Subcutaneous abdominal adipose tissue (tissue), 5 donors: ENCODE results near the gene CEP135.
"Not testable (repeated sequence)": the region's sequence is repeated elsewhere in the genome, so short reads cannot be mapped to it uniquely, and the experiment has no call there.

Experiments
- H3K27ac ChIP-seq: one replicate; pipeline ENCODE4 v1.7.0; 2013; ENCODE audit warnings: low read depth, mild to moderate bottlenecking, inconsistent platforms, low read length, moderate library complexity
- H3K27me3 ChIP-seq, 5 donors: one replicate each; pipeline ENCODE4 v1.7.0; 2013; ENCODE audit warnings: low read length in 5 of 5, inconsistent platforms in 1 of 5; ENCODE audit not compliant: control insufficient read depth in 5 of 5, insufficient read depth in 4 of 5
- H3K36me3 ChIP-seq, 5 donors: one replicate each; pipeline ENCODE4 v1.7.0; 2013; ENCODE audit warnings: low read length in 5 of 5; ENCODE audit not compliant: control insufficient read depth in 5 of 5, insufficient read depth in 5 of 5
- H3K4me1 ChIP-seq, 5 donors: one replicate each; pipeline ENCODE4 v1.7.0; 2013; ENCODE audit warnings: low read length in 5 of 5, mild to moderate bottlenecking in 3 of 5, moderate library complexity in 1 of 5; ENCODE audit not compliant: control insufficient read depth in 5 of 5, insufficient read depth in 5 of 5
- H3K4me3 ChIP-seq, 5 donors: one replicate each; pipeline ENCODE4 v1.7.0; 2013; ENCODE audit warnings: low read length in 5 of 5, low read depth in 1 of 5
- H3K9ac ChIP-seq, 5 donors: one replicate each; pipeline ENCODE4 v1.7.0; 2013; ENCODE audit warnings: low read length in 5 of 5, mild to moderate bottlenecking in 4 of 5, moderate library complexity in 3 of 5
- H3K9me3 ChIP-seq, 5 donors: one replicate each; pipeline ENCODE4 v1.7.0; 2013; ENCODE audit warnings: low read length in 5 of 5; ENCODE audit not compliant: control insufficient read depth in 5 of 5
- donor health status: healthy.
- donor health status: healthy.
- donor health status: healthy.
- donor health status: healthy.
- donor health status: healthy.

The CEP135 gene

GRCh38 chr4:55935907-55936306 is 12.8 kb upstream of the CEP135 start:
- Histone ChIP-seq H3K9me3 (peaks cover 6 to 41% (median 11%) of the 10 kb centered on the region in 5 donors), H3K36me3 (peaks cover 0 to 14% (median 3%) of the 10 kb centered on the region in 5 donors)
- H3K4me1 ChIP-seq, H3K4me3 ChIP-seq, H3K9ac ChIP-seq, H3K27ac ChIP-seq, H3K27me3 ChIP-seq: not testable (repeated sequence)

- no peak overlapping the region for H3K27ac ChIP-seq
- H3K4me1 ChIP-seq: no peaks in the 10 kb centered on the region
- peaks cover 0 to 14% (median 3%) of the 10 kb centered on the region in 5 donors for H3K36me3 ChIP-seq
- H3K4me3 ChIP-seq: no peak overlapping the region
- H3K27me3 ChIP-seq: no peaks in the 10 kb centered on the region
- peaks cover 6 to 45% (median 11%) of the 10 kb centered on the region in 5 donors for H3K9me3 ChIP-seq
- no peak overlapping the region for H3K9ac ChIP-seq
These were observed 10.3 kb upstream of the CEP135 start for GRCh38 chr4:55938481-55938880.

- no peaks in the 10 kb centered on the region for H3K27me3 ChIP-seq
These were observed 9.3 kb upstream of the CEP135 start for GRCh38 chr4:55939421-55939820.

GRCh38 chr4:55941881-55942396 is 6.8 kb upstream of the CEP135 start:
- H3K27ac ChIP-seq: no peak overlapping the region
- peaks cover 6 to 46% (median 7%) of the 10 kb centered on the region in 5 donors for H3K9me3 ChIP-seq
- H3K4me3 ChIP-seq: no peak overlapping the region
- H3K9ac ChIP-seq: no peak overlapping the region
- H3K36me3 ChIP-seq: peaks cover 0 to 14% (median 3%) of the 10 kb centered on the region in 5 donors
- H3K27me3 ChIP-seq: no peaks in the 10 kb centered on the region
- H3K4me1 ChIP-seq: peaks cover 0 to 4% (median 0%) of the 10 kb centered on the region in 5 donors

More at GRCh38 chr4:55939421-55939820, 9.3 kb upstream of the CEP135 start:
- Histone ChIP-seq H3K27ac (no peak overlapping the region), H3K9me3 (peaks cover 6 to 43% (median 11%) of the 10 kb centered on the region in 5 donors), H3K4me1 (no peaks in the 10 kb centered on the region), H3K4me3 (no peak overlapping the region), H3K9ac (no peak overlapping the region), H3K36me3 (peaks cover 0 to 14% (median 3%) of the 10 kb centered on the region in 5 donors)

GRCh38 chr4:55947254-55947882 is 1.4 kb upstream of the CEP135 start:
- peak overlapping the region; percentile 88 for H3K27ac ChIP-seq
- H3K4me1 ChIP-seq: peaks cover 1 to 22% (median 18%) of the 10 kb centered on the region in 5 donors
- peak overlapping the region in 4 of 5 donors; percentile 59 to 83 (median 80) for H3K4me3 ChIP-seq
- H3K27me3 ChIP-seq: no peaks in the 10 kb centered on the region
- H3K9me3 ChIP-seq: peaks cover 0 to 6% (median 0%) of the 10 kb centered on the region in 5 donors
- peaks cover 0 to under 1% (median 0%) of the 10 kb centered on the region in 5 donors for H3K36me3 ChIP-seq
- H3K9ac ChIP-seq: peak overlapping the region in 4 of 5 donors; percentile 4 to 89 (median 72)

GRCh38 chr4:55947912-55948725 is 626 bp upstream of the CEP135 start:
- Histone ChIP-seq H3K9me3 (peaks cover 0 to 4% (median 0%) of the 10 kb centered on the region in 5 donors), H3K4me1 (peaks cover 1 to 22% (median 18%) of the 10 kb centered on the region in 5 donors), H3K27me3 (no peaks in the 10 kb centered on the region), H3K27ac (peak overlapping the region; percentile 88), H3K9ac (peak overlapping the region; percentile 35 to 89 (median 82)), H3K4me3 (peak overlapping the region; percentile 74 to 89 (median 82)), H3K36me3 (peaks cover 0 to 5% (median 0%) of the 10 kb centered on the region in 5 donors)

- peaks cover 0 to 3% (median 0%) of the 10 kb centered on the region in 5 donors for H3K9me3 ChIP-seq
- no peaks in the 10 kb centered on the region for H3K27me3 ChIP-seq
- H3K4me3 ChIP-seq: peak overlapping the region; percentile 74 to 91 (median 83)
- peaks cover 1 to 22% (median 18%) of the 10 kb centered on the region in 5 donors for H3K4me1 ChIP-seq
- peak overlapping the region; percentile 88 for H3K27ac ChIP-seq
- peak overlapping the region; percentile 53 to 89 (median 71) for H3K9ac ChIP-seq
- H3K36me3 ChIP-seq: peaks cover 0 to 5% (median 2%) of the 10 kb centered on the region in 5 donors
These were observed 697 bp downstream of the CEP135 start for GRCh38 chr4:55949482-55949802.

- no peaks in the 10 kb centered on the region for H3K9me3 ChIP-seq
- H3K9ac ChIP-seq: no peak overlapping the region
- no peak overlapping the region for H3K27ac ChIP-seq
These were observed 2.6 kb downstream of the CEP135 start for GRCh38 chr4:55951191-55951922.

GRCh38 chr4:55955710-55956109 is 7.0 kb downstream of the CEP135 start:
- peaks cover 2 to 23% (median 8%) of the 10 kb centered on the region in 5 donors for H3K36me3 ChIP-seq

More at GRCh38 chr4:55951191-55951922, 2.6 kb downstream of the CEP135 start:
- Histone ChIP-seq H3K36me3 (peaks cover 2 to 9% (median 6%) of the 10 kb centered on the region in 5 donors), H3K27me3 (no peaks in the 10 kb centered on the region), H3K4me3 (no peak overlapping the region), H3K4me1 (peaks cover 1 to 22% (median 18%) of the 10 kb centered on the region in 5 donors)

More at GRCh38 chr4:55955710-55956109, 7.0 kb downstream of the CEP135 start:
- no peak overlapping the region for H3K9ac ChIP-seq
- H3K27me3 ChIP-seq: no peaks in the 10 kb centered on the region
- H3K27ac ChIP-seq: no peak overlapping the region
- H3K4me1 ChIP-seq: no peaks in the 10 kb centered on the region
- H3K9me3 ChIP-seq: no peaks in the 10 kb centered on the region
- no peak overlapping the region for H3K4me3 ChIP-seq
